GM19043 (cell line): ENCODE measurements around the gene ABHD12B.

ENCODE experiments used
- ATAC-seq: cut with Tn5 transposase; IDR thresholded peaks from one replicate; pipeline ENCODE4 v1.9.1; 2021; ENCODE audit warnings: low read depth; ENCODE audit not compliant: unreplicated experiment

Gene ABHD12B

DNA sequence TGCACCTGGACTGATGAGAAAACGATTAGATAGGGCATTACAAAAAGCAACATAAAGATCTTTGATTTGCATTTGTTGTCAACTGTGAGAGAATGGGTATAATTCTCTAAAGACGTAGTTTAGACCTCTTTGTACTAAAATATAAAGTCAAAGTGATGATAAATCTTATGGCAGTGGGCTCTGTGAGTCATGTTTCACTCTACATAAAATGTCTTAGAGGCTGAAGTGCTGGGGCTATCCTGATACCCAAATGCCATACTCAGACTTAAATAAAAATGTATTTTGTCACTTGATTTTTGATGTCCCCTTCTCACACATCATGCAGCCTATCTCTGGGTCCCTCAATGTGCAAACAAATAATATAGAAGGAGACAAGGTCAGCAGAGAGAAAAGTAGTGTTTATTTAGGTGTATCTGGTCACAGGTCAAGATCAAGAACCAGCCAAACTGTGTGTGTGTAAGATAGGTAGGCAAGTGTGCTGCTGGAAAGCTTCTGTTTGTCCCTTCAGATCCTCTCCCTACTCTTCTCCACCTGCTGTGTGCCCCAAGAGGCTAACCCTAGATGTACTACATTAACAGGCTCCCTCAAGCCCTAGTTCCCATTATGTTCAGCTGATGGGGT is 33.9 kb upstream of the ABHD12B start:
- no peak for ATAC-seq

- no peak for ATAC-seq
Measured at GRCh38 chr14:50839048-50839447, 32.8 kb upstream of the ABHD12B start.

GRCh38 chr14:50839691-50840090 is 32.2 kb upstream of the ABHD12B start:
- ATAC-seq, result no peak

DNA sequence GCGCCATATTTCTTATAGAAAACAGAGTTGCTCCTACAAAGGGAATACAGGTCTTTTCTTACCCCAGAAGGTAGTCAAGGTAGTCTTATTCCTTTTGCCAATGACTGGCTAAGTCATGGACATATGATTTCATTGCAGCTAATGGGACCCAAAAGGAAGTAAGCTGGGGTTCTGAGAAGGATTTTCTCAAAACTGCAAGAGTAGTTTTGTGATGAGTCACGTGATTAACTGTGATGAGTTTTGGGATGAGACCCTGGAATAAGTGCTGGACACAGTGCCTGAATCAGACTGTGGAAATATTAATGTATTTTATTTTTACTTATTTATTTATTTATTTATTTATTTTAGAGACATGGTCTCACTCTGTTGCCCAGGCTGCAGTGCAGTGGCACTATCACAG is 27.5 kb upstream of the ABHD12B start:
- ATAC-seq, result no peak

DNA sequence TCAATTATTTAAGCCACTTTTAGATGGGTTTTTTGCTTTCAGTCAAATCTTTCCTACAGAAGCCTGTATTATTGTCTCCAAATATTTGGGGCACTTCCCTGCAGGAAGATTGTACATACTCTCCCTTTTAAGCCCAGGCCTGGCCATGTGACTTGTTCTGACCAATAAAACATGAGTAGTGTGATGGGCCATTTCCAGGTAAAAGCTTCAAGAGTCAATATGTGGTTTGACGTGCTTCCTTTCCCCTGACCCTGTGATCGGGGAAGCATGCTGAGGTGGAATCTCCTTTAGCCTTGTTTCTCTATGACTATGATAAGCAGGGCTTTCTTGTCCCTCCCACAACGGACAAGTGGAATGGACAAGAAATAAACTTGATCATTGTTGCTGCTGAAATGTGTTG is 26.7 kb upstream of the ABHD12B start:
- ATAC-seq, result no peak

DNA sequence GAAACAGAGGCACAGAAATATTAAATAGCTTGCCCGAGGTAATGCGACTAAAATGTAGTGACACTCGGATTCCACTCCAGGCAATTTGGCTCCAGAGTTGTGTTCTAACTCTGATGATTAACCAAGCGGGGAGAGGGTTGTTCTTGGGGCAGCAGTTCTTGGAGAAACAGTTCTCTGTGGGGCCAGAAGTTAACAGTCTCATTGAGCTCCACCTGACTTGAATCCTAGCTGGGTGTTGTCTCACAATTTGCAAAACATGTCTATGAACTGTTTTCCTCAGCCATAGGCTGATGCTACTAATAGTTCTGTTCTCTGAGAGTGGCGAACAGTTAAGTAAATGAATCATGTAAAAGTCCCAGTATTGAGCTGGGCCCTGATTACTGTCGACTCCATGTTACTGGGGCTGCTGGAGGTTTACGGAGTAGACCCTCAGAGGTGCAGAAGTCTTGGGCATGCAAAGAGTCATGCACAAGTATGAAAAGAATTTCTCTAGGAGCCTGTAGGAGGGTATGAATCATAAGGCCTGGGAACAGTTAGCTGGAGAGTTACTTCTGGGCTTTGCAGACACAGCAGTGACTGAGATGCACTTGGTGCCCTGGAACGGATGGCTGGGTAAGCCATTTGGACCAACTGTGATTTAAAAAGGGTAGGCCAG is 25.5 kb upstream of the ABHD12B start:
- no peak for ATAC-seq

DNA sequence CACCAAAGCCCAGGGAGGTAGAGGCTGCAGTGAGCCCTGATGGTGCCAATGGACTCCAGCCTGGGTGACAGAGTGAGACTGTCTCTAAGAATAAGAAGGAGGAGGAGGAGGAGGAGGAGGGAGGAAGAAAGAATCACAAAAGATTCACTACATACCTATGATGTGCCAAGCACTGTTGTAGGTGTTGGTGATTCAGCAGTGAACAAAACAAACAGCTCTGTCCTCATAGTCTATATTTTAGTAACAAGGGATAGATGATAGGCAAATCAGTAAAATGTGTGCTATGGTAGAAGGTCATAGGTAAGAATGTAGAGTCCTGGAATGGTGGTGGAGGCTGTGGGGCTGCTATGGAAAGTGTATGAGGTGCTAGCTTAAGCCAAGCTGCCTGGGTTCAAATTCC is 18.0 kb upstream of the ABHD12B start:
- no peak for ATAC-seq

DNA sequence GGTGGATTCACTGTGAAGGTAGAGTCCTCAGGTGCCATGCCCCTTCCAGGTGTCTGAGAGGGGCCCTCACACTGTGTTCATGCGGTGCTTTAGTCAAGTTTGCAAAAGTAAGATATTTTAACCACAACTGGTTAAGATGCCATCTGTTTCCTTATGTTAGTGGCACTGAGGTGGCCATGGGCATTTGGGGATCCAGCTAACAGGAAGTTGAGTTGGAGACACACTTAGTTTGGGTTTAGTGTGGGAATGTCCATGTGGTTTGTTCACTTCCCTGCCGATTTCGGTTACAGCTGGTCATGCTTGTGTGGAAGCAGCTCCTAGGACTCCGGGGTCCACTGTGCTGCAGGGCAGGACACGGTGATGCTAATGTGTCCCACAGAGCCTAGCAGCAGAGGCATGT is 17.3 kb upstream of the ABHD12B start:
- ATAC-seq, result no peak

DNA sequence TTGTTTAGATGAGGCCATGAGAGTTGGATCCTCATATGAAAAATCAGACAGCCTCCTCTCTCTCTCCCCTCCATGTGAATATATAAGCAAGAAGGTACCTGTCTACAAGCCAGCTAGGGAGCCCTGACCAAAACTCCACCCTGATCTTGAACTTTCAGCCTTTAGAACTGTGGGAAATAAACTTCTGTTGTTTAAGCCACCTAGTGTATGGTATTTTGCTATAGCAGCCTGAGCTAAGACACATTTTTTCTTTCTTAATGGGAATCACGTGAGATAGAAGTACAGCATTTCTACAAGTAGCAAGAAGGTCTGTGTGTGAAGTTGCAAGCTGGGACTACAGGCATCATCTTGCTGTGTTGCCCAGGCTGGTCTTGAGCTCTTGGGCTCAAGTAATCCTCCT is 16.3 kb upstream of the ABHD12B start:
- ATAC-seq, result no peak

DNA sequence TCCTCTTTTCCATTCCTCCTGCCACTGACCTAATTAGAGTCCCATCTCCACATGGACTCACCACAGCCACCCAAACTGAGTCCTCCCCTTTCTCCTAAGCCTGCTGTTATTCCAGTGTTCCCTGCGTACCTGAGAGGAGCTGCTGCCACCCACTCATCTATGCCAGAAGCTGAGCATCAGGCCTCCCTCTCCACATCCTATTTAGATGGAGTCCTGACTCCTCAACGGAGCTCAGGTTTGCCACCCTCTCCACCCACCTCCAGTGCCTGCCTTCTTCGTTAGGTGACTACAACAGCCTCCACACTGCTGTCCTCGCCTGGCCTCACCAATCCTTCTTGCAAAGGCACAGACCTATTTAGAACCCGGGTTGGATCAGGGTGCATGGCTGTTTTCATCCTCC is 15.2 kb upstream of the ABHD12B start:
- ATAC-seq, result no peak

GRCh38 chr14:50859296-50859624 is 12.6 kb upstream of the ABHD12B start:
- ATAC-seq, result peak; percentile 25

DNA sequence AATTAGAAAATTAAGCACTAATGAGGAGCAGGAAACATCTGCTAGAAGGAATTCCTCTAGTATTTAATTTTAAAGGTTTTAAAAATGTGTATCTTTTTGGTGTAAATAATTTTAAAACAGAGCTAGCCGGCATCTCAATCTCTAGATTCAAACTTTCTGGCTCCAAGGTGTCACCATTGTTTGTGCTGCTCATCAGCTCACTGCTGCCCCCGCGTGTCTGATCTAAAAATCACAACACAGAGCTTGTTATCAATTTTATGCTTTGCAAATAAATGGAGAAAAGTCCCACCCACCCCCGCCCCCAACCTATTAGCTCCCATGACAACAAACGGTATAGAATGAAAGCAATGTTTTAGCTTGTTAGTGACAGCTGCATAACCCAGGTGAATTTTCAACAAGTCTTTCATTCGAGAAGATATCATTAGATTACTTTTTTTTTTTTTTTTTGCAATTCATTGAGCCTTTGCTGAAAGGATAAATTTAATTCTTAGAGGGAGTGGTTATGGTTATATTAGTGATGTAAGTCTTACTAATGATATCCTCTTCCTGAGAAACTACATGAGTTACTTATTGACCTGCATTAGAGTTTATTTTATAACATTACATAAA is 11.3 kb upstream of the ABHD12B start:
- no peak for ATAC-seq

- no peak for ATAC-seq
Measured at GRCh38 chr14:50862036-50862570, 9.8 kb upstream of the ABHD12B start.

DNA sequence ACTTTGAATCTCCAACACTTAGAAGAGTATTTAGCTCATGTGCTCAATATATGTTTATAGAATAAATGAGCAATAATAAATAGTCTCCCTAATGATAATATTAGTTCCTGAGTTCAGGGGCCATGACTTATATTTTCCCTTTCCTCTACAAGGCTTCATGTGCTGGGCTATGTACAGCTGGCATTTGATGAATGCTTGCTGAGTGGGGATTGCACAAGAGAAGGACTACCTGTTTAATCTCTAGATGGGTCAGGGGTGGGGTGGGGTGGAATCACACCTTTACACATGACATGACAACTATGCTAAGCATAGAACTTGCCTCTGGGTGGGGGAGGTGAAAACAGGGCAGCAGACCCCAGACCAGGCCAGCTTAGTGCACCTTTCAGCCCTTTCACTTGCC is 7.6 kb upstream of the ABHD12B start:
- ATAC-seq, result no peak

- no peak for ATAC-seq
Measured at GRCh38 chr14:50864946-50865345, 6.9 kb upstream of the ABHD12B start.

GRCh38 chr14:50865391-50866076 is 6.3 kb upstream of the ABHD12B start:
- no peak for ATAC-seq

GRCh38 chr14:50871228-50871627 is 625 bp upstream of the ABHD12B start:
- ATAC-seq, result no peak

GRCh38 chr14:50874757-50875156 is 2.9 kb downstream of the ABHD12B start:
- ATAC-seq, result no peak

DNA sequence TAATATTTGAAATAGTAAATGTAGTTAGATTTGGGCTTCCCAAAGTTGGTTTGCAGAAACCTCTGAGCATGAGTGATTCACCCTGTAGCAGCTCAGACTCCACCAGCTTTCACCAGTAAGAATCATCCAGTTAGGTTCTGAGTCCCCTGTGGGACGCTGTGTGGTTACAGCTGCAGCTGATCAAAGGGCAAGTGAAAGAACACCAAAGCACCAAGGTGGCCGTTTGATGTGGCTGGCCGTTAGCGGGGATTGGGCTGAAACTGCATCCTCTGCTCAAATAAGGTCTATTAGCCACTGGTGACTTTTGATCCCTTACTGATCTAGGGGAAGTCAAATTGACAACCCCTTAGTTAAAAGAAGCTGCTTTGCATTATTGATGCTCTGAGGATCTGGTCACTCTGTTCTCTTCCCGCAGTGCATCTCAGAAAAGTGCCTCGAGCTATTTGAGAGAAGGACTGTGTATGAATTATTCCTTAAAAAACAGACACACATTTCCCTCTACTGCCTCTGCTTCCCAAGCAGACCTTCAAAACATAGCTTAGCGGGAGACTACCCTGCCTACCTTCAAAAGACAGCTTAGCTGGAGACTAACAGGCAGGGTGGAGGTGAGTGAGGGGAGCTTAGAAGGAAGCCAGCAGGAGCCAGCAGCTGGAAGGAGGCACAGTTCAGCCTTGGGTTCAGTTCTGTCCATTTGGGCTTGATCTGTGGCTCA is 3.7 kb downstream of the ABHD12B start:
- ATAC-seq, result peak; percentile 94

GRCh38 chr14:50882932-50883826 is 11.3 kb downstream of the ABHD12B start:
- no peak for ATAC-seq
